ENCODE results near the gene WNT2B.

Gene WNT2B

GRCh38 chr1:112565800-112566199, 57.0 kb downstream of the WNT2B start:
- DNase-seq (ENCODE audit: low read depth in 2 of 2, low spot score in 1 of 2) = no peak

- no peak for DNase-seq (ENCODE audit: low read depth in 2 of 2, low spot score in 1 of 2)
These were observed 66.5 kb downstream of the WNT2B start for GRCh38 chr1:112575154-112575804.

GRCh38 chr1:112576240-112576639, 67.5 kb downstream of the WNT2B start:
- DNase-seq (ENCODE audit: low read depth in 2 of 2, low spot score in 1 of 2) = no peak
